Measurements from ENCODE around the gene LGR4.

GRCh38 chr11:27396259-27396839, 76.2 kb downstream of the LGR4 start:
- no peak for TF ChIP-seq POLR2A (IDR thresholded peaks at IDR 0.05; ENCODE audit: low read depth, low read length)
- TF ChIP-seq PAX5 (IDR thresholded peaks at IDR 0.05; ENCODE audit: insufficient read depth, low read length, severe bottlenecking), result no peak
- TF ChIP-seq TAF1 (IDR thresholded peaks at IDR 0.05; ENCODE audit: low read depth, low read length), result no peak
- no peak for TF ChIP-seq POLR2AphosphoS5 (IDR thresholded peaks at IDR 0.05; ENCODE audit: low read depth, low read length)
- TF ChIP-seq SPI1 (IDR thresholded peaks at IDR 0.05; ENCODE audit: low read depth, low read length), result no peak
- no peak for TF ChIP-seq POU2F2 (IDR thresholded peaks at IDR 0.05; ENCODE audit: low read depth, low read length)
